GM15510 (cell line): Measurements from ENCODE around the gene MAP4K4.

Experiments
- POLR2A ChIP-seq: IDR thresholded peaks from 3 replicates; pipeline ENCODE4 v1.6.1; 2011; ENCODE audit warnings: borderline replicate concordance; ENCODE audit not compliant: insufficient read length; ENCODE audit errors: extremely low read depth

Gene MAP4K4

GRCh38 chr2:101756266-101756665 lies 58.8 kb downstream of the MAP4K4 start:
- no peak for TF ChIP-seq POLR2A

DNA sequence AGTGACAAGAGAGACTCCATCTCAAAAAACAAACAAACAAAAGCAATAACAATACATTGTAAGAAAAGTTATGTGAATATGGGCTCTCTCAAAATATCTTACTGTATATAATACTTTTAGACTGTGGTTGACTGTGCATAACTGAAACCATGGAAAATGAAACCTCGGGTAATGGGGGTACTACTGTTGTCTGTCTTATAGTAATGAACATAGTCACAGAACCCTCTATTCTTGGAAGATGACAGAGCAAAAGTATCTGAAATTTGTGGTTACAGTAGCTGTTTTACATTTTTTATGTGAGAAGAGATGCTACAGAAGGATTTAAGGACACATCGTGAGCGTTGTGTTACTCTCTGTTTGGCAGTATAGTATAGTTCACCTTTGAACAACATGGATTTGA lies 60.5 kb downstream of the MAP4K4 start:
- TF ChIP-seq POLR2A: no peak

GRCh38 chr2:101759162-101759561 lies 61.7 kb downstream of the MAP4K4 start:
- TF ChIP-seq POLR2A: no peak

DNA sequence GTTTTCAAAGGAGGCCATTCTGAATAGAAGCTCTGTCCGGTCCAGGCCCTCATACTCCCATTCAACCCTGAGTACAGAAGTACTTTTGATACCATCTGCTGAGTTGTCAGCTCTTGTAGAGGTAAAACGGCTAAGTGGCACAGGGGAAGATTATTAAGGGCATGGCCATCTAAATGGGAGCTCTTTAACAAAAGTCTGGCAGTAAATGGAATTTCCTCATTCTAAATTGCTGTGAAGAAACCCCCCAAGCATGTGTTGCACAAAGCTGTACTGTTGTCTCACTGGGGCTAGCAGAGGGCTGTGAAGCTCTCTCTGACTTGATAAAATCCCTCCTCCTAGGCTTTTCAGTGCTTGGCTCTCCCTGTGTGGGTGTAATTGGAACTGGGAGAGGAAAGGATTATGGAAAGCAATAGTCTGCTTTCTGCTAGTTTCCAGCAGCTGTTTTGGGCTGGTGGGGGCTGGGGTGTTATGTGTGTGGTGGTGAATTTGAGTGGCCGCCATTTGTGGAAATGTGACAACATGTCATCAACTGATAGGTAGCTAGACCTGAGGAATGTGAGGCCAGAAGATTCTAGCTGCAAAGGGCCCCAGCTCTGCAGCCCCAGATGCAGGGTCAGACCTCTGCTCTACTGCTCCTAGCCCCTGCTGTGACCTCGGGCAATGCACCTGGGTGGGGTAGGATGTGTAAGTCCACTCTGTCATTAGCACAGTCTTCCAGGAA lies 65.1 kb downstream of the MAP4K4 start:
- no peak for TF ChIP-seq POLR2A

DNA sequence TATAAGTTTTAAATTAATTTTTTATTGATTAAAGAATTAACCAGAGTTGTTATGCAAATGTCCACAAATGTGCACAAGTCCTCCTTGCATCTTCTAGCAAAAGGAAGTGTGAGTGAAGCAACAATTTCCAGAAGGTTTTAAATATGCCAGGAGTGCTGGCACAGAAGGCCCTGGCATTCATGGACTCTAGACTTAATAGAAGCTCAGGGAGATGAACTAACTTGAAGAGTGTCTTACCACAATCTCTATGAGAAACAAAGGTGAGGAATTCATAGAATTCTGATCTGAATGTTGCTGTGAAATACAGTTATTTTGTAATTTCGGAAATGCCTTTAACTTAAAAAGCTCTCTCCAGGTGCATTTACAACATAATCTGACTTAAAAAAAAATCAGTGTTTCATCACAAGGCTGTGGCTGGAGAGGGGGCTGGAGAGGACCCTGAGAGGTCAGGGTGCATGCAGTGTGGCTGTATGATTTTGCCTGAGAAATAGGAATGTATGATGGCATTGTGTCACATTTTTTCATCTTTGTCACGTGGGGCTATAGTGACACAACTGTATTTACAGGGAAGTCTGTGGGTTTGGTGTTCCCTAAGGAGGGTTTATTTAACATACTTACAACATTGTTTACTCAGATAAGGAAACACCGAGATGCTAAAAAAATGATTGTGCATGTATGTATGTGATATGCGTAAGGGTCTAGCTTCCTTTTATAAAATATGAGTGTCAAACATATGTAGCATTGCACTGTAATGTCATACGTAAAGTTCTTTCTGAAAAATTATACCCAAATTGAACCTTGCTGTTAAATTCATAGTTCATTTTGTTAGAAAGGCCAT lies 66.2 kb downstream of the MAP4K4 start:
- no peak for TF ChIP-seq POLR2A

DNA sequence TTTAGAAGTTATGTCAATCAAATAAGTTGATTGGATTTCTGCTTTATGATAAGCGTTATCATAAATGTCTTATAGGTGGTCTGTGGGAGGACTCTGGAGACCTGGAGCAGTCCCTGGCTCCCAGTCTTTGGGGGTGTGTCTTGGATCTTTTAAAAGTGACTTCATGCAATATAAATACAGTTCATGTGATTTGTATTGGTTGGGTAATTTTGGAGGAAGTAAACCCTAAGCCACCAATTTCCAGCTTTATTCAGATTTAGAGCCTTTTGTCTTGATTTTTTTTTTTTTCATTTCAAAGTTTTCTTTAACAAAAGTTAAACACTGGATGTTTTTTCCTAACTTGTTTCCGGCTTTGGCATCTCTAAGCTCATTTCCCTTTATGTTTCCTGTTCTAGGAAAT lies 68.8 kb downstream of the MAP4K4 start:
- no peak for TF ChIP-seq POLR2A

GRCh38 chr2:101766871-101767739 lies 69.6 kb downstream of the MAP4K4 start:
- no peak for TF ChIP-seq POLR2A

- TF ChIP-seq POLR2A: no peak
Measured at GRCh38 chr2:101768556-101769220, 71.2 kb downstream of the MAP4K4 start.

- TF ChIP-seq POLR2A: no peak
Measured at GRCh38 chr2:101770726-101771125, 73.2 kb downstream of the MAP4K4 start.

GRCh38 chr2:101771227-101771902 lies 73.9 kb downstream of the MAP4K4 start:
- TF ChIP-seq POLR2A: no peak

- no peak for TF ChIP-seq POLR2A
Measured at GRCh38 chr2:101771910-101772321, 74.4 kb downstream of the MAP4K4 start.

GRCh38 chr2:101773137-101773536 lies 75.6 kb downstream of the MAP4K4 start:
- no peak for TF ChIP-seq POLR2A

GRCh38 chr2:101775092-101775491 lies 77.6 kb downstream of the MAP4K4 start:
- TF ChIP-seq POLR2A: no peak

GRCh38 chr2:101775636-101776035 lies 78.1 kb downstream of the MAP4K4 start:
- TF ChIP-seq POLR2A: no peak
